Measurements from ENCODE around the gene TNFRSF14. TPM values are rescaled to one million over a fixed set of nuclear protein-coding genes. Genes with fewer than 3 reads are reported as not detected.
A peak's percentile ranks its signal among the peaks of the same experiment; 100 is the strongest.

Gene TNFRSF14
- total RNA-seq, 1 donor from 2014 or later, result 141 TPM

GRCh38 chr1:2594001-2594640 is 38.0 kb downstream of the TNFRSF14 start:
- DNase-seq (ENCODE audit: low spot score in 2 of 2), result peak in 1 of 2 donors; percentile 65
- Histone ChIP-seq H3K4me3 (no peak overlapping the region), H3K4me1 (no peaks in the 10 kb centered on the region), H3K27ac (no peak overlapping the region), H3K36me3 (no peaks in the 10 kb centered on the region), H3K9me3 (peaks cover 0 to 8% of the 10 kb centered on the region in 2 donors), H3K27me3 (no peaks in the 10 kb centered on the region)
- no peak for TF ChIP-seq CTCF (IDR thresholded peaks at IDR 0.05)
- intact Hi-C loops (cut with DNase I), result no loop called here

- intact Hi-C loops (cut with DNase I), result no loop called here
- Histone ChIP-seq H3K4me3 (no peak overlapping the region), H3K27me3 (no peaks in the 10 kb centered on the region), H3K9me3 (peaks cover 0 to 8% of the 10 kb centered on the region in 2 donors), H3K27ac (no peak overlapping the region), H3K4me1 (no peaks in the 10 kb centered on the region), H3K36me3 (no peaks in the 10 kb centered on the region)
- DNase-seq (ENCODE audit: low spot score in 2 of 2), result peak in 1 of 2 donors; percentile 53
- no peak for TF ChIP-seq CTCF (IDR thresholded peaks at IDR 0.05)
Observed at GRCh38 chr1:2594641-2595131, 38.5 kb downstream of the TNFRSF14 start.

GRCh38 chr1:2595261-2595811 is 39.2 kb downstream of the TNFRSF14 start:
- peak in 1 of 2 donors; percentile 56 for DNase-seq (ENCODE audit: low spot score in 2 of 2)

GRCh38 chr1:2595812-2596529 is 39.8 kb downstream of the TNFRSF14 start:
- Histone ChIP-seq H3K27ac (no peak overlapping the region), H3K27me3 (no peaks in the 10 kb centered on the region), H3K36me3 (no peaks in the 10 kb centered on the region), H3K4me3 (no peak overlapping the region), H3K9me3 (peaks cover 0 to 8% of the 10 kb centered on the region in 2 donors), H3K4me1 (no peaks in the 10 kb centered on the region)
- no peak for TF ChIP-seq CTCF (IDR thresholded peaks at IDR 0.05)
- DNase-seq (ENCODE audit: low spot score in 2 of 2), result peak in 1 of 2 donors; percentile 58
- intact Hi-C loops (cut with DNase I), result no loop called here

More at GRCh38 chr1:2595261-2595811, 39.2 kb downstream of the TNFRSF14 start:
- H3K27me3 ChIP-seq, result no peaks in the 10 kb centered on the region
- peaks cover 0 to 8% of the 10 kb centered on the region in 2 donors for H3K9me3 ChIP-seq
- H3K36me3 ChIP-seq, result no peaks in the 10 kb centered on the region
- TF ChIP-seq CTCF (IDR thresholded peaks at IDR 0.05), result no peak
- no peak overlapping the region for H3K27ac ChIP-seq
- no peak overlapping the region for H3K4me3 ChIP-seq
- intact Hi-C loops (cut with DNase I), result no loop called here
- H3K4me1 ChIP-seq, result no peaks in the 10 kb centered on the region

- no peaks in the 10 kb centered on the region for H3K36me3 ChIP-seq
- intact Hi-C loops (cut with DNase I), result no loop called here
- H3K9me3 ChIP-seq, result peaks cover 0 to 12% of the 10 kb centered on the region in 2 donors
- H3K27ac ChIP-seq, result no peak overlapping the region
- TF ChIP-seq CTCF (IDR thresholded peaks at IDR 0.05), result no peak
- H3K4me1 ChIP-seq, result no peaks in the 10 kb centered on the region
- H3K27me3 ChIP-seq, result no peaks in the 10 kb centered on the region
- no peak overlapping the region for H3K4me3 ChIP-seq
- DNase-seq (ENCODE audit: low spot score in 2 of 2), result peak in 1 of 2 donors; percentile 43
Observed at GRCh38 chr1:2596530-2597333, 40.6 kb downstream of the TNFRSF14 start.

Data from ascending aorta (tissue), 2 donors.